ENCODE results near the gene GGTA1. TPM values are rescaled to one million over a fixed set of nuclear protein-coding genes. Genes with fewer than 3 reads are reported as not detected.

Gene GGTA1
- total and polyA plus RNA-seq, 4 donors: 2.4 to 3.3 (median 2.8) TPM

DNA sequence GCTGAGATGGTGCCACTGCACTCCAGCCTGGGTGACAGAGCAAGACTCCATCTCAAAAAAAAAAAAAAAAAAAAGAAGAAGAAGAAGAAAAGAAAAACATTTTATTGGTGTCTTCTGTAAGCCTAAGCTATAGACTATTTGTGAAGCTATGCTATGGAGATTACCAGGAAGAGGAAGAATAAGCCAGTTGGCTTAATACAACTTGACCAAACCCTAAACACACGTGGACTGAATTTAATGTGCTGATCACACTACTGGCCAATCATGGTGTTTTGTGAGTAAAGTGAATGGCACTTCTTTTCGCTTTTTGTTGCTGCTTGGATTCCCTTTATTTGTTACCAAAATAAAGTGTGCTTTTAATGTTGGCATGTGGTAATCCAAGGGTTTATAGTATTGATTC is 49.9 kb downstream of the GGTA1 start:
- Histone ChIP-seq H3K9ac (ENCODE audit: low read depth in 1 of 2, low read length in 2 of 2) (no peak overlapping the region), H3K4me3 (ENCODE audit: low read depth in 1 of 3, low read length in 3 of 3) (no peak overlapping the region), H3K4me1 (ENCODE audit: control insufficient read depth in 4 of 4, insufficient read depth in 4 of 4, low read length in 3 of 4) (no peaks in the 10 kb centered on the region), H3K27ac (ENCODE audit: low read depth in 1 of 2, low read length in 2 of 2) (no peak overlapping the region), H3K36me3 (ENCODE audit: control insufficient read depth in 4 of 4, insufficient read depth in 3 of 4, low read depth in 1 of 4, low read length in 3 of 4) (no peaks in the 10 kb centered on the region), H3K9me3 (ENCODE audit: control insufficient read depth in 4 of 4, low read length in 3 of 4) (no peaks in the 10 kb centered on the region), H3K27me3 (ENCODE audit: control insufficient read depth in 4 of 4, insufficient read depth in 4 of 4, low read length in 3 of 4) (no peaks in the 10 kb centered on the region)
- TF ChIP-seq FOXA1 (IDR thresholded peaks at IDR 0.05): no peak
- no peak for TF ChIP-seq HNF4G (IDR thresholded peaks at IDR 0.05)
- TF ChIP-seq RAD21 (IDR thresholded peaks at IDR 0.05): no peak
- no peak for TF ChIP-seq FOXA2 (IDR thresholded peaks at IDR 0.05)
- TF ChIP-seq YY1 (IDR thresholded peaks at IDR 0.05): no peak
- no peak for TF ChIP-seq EGR1 (IDR thresholded peaks at IDR 0.05; ENCODE audit: low read depth in 2 of 2)
- TF ChIP-seq, protein P1, sequence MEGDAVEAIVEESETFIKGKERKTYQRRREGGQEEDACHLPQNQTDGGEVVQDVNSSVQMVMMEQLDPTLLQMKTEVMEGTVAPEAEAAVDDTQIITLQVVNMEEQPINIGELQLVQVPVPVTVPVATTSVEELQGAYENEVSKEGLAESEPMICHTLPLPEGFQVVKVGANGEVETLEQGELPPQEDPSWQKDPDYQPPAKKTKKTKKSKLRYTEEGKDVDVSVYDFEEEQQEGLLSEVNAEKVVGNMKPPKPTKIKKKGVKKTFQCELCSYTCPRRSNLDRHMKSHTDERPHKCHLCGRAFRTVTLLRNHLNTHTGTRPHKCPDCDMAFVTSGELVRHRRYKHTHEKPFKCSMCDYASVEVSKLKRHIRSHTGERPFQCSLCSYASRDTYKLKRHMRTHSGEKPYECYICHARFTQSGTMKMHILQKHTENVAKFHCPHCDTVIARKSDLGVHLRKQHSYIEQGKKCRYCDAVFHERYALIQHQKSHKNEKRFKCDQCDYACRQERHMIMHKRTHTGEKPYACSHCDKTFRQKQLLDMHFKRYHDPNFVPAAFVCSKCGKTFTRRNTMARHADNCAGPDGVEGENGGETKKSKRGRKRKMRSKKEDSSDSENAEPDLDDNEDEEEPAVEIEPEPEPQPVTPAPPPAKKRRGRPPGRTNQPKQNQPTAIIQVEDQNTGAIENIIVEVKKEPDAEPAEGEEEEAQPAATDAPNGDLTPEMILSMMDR (IDR thresholded peaks at IDR 0.05; ENCODE audit: low read depth, low read length, missing input control): no peak
- TF ChIP-seq JUND (IDR thresholded peaks at IDR 0.05): no peak
- no peak for TF ChIP-seq ATF3 (IDR thresholded peaks at IDR 0.05)
- no peak for TF ChIP-seq GABPA (IDR thresholded peaks at IDR 0.05 in 1 of 2, conservative IDR thresholded peaks at IDR 0.05 in 1 of 2)
- no peak for DNase-seq (ENCODE audit: low spot score)
- 87% methylated on average over 2 of the region's 2 CpGs for WGBS

DNA sequence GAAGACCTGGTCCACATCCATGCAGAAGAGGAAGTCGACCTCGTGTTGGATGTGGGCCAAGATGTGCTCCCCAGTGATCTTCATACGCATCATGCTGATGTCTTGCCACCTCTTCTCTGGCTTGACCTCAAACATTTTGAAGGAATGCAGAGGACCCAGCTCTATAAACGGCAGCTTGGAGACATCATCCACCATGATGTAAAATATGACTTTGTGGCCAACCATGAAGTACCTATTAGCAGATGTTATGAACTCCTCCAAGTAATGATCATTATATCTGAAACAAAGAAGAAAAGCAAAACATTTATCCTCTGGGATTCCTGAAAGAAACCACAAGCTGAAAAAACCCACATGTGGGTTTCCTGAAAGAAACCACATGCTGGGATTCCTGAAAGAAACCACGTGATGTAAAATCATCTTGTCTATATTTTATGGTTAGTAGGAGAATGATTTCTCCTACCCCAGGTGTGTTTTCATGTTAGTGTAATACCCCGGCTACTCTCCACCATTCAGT is 52.3 kb downstream of the GGTA1 start:
- Histone ChIP-seq H3K9ac (ENCODE audit: low read depth in 1 of 2, low read length in 2 of 2) (no peak overlapping the region), H3K4me1 (ENCODE audit: control insufficient read depth in 4 of 4, insufficient read depth in 4 of 4, low read length in 3 of 4) (no peaks in the 10 kb centered on the region), H3K27ac (ENCODE audit: low read depth in 1 of 2, low read length in 2 of 2) (no peak overlapping the region), H3K27me3 (ENCODE audit: control insufficient read depth in 4 of 4, insufficient read depth in 4 of 4, low read length in 3 of 4) (no peaks in the 10 kb centered on the region), H3K4me3 (ENCODE audit: low read depth in 1 of 3, low read length in 3 of 3) (no peak overlapping the region), H3K36me3 (ENCODE audit: control insufficient read depth in 4 of 4, insufficient read depth in 3 of 4, low read depth in 1 of 4, low read length in 3 of 4) (no peaks in the 10 kb centered on the region), H3K9me3 (ENCODE audit: control insufficient read depth in 4 of 4, low read length in 3 of 4) (no peaks in the 10 kb centered on the region)
- 86% methylated on average over 6 of the region's 6 CpGs for WGBS
- DNase-seq (ENCODE audit: low spot score): no peak
- TF ChIP-seq JUND (IDR thresholded peaks at IDR 0.05): no peak
- no peak for TF ChIP-seq EGR1 (IDR thresholded peaks at IDR 0.05; ENCODE audit: low read depth in 2 of 2)
- TF ChIP-seq ZBTB33 (IDR thresholded peaks at IDR 0.05): no peak
- TF ChIP-seq RAD21 (IDR thresholded peaks at IDR 0.05): no peak
- no peak for TF ChIP-seq FOXA2 (IDR thresholded peaks at IDR 0.05)
- no peak for TF ChIP-seq ATF3 (IDR thresholded peaks at IDR 0.05)
- no peak for TF ChIP-seq HNF4G (IDR thresholded peaks at IDR 0.05)
- TF ChIP-seq FOXA1 (IDR thresholded peaks at IDR 0.05): no peak
- no peak for TF ChIP-seq NR2F2 (IDR thresholded peaks at IDR 0.05)

DNA sequence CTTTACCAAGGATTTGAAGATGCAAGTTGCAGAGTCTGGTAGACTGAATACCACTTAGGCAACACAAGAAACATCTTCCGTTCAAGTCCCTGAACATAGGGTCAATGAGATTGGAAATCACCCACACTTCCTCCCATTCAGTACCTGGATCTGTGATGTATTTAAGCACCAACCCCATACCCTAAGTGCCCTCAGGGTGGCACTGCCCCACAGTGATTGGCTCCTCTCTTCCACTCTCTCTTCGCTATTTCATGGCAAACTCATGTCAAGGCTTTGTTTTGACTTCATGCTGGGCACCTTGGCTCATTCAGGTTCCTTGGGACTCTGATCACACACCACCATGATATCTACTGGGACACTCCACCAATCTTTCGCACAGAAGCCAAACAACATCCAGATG is 53.7 kb downstream of the GGTA1 start:
- WGBS: 92% methylated on average over 3 of the region's 3 CpGs
- Histone ChIP-seq H3K27ac (ENCODE audit: low read depth in 1 of 2, low read length in 2 of 2) (no peak overlapping the region), H3K27me3 (ENCODE audit: control insufficient read depth in 4 of 4, insufficient read depth in 4 of 4, low read length in 3 of 4) (no peaks in the 10 kb centered on the region), H3K9ac (ENCODE audit: low read depth in 1 of 2, low read length in 2 of 2) (no peak overlapping the region), H3K4me1 (ENCODE audit: control insufficient read depth in 4 of 4, insufficient read depth in 4 of 4, low read length in 3 of 4) (no peaks in the 10 kb centered on the region), H3K9me3 (ENCODE audit: control insufficient read depth in 4 of 4, low read length in 3 of 4) (no peaks in the 10 kb centered on the region), H3K36me3 (ENCODE audit: control insufficient read depth in 4 of 4, insufficient read depth in 3 of 4, low read depth in 1 of 4, low read length in 3 of 4) (no peaks in the 10 kb centered on the region), H3K4me3 (ENCODE audit: low read depth in 1 of 3, low read length in 3 of 3) (no peak overlapping the region)
- DNase-seq (ENCODE audit: low spot score): no peak
- TF ChIP-seq RAD21 (IDR thresholded peaks at IDR 0.05): no peak
- no peak for TF ChIP-seq REST (IDR thresholded peaks at IDR 0.05)
- no peak for TF ChIP-seq SP1 (IDR thresholded peaks at IDR 0.05)
- TF ChIP-seq NR2F2 (IDR thresholded peaks at IDR 0.05): no peak
- TF ChIP-seq HNF4G (IDR thresholded peaks at IDR 0.05): no peak
- no peak for TF ChIP-seq GABPA (IDR thresholded peaks at IDR 0.05 in 1 of 2, conservative IDR thresholded peaks at IDR 0.05 in 1 of 2)
- TF ChIP-seq HNF4A (conservative IDR thresholded peaks at IDR 0.05): no peak
- no peak for TF ChIP-seq TAF1 (conservative IDR thresholded peaks at IDR 0.05)
- TF ChIP-seq, protein P1 (IDR thresholded peaks at IDR 0.05; ENCODE audit: low read depth, low read length, missing input control): no peak
